PC-3 (cell line): Measurements from ENCODE around the gene NT5DC3.

Experiments used
- EZH2 ChIP-seq: fragments of 300-600 bp; sonication (generic); IDR thresholded peaks from one replicate; pipeline ENCODE4 v1.6.1; 2017; ENCODE audit warnings: antibody characterized with exemption, mild to moderate bottlenecking, low read length; ENCODE audit not compliant: unreplicated experiment
- TF ChIP-seq, protein P1 (sequence below): fragments of 300-600 bp; sonication (generic); conservative IDR thresholded peaks from 2 replicates; pipeline ENCODE4 v1.5.1; 2017; ENCODE audit warnings: antibody characterized with exemption, low read depth, mild to moderate bottlenecking, low read length

DNA sequence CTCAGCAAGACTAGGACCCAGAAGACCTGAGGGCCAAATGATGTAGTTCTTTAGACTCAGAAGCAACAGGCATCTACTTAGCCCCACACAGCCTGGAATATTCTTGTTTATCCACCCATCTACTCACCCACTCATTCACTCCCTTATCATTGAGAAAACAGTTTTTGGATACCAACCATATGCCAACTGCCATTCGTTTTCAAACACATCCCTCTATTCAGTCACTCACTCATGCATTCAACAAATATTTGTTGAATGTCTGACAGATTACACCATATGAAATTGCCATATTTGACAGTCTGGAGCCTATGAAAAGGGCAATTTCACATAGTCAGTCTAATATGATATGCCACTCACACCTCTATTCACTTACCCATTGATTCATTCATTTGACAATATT is 103.2 kb downstream of the NT5DC3 start:
- TF ChIP-seq, protein P1, sequence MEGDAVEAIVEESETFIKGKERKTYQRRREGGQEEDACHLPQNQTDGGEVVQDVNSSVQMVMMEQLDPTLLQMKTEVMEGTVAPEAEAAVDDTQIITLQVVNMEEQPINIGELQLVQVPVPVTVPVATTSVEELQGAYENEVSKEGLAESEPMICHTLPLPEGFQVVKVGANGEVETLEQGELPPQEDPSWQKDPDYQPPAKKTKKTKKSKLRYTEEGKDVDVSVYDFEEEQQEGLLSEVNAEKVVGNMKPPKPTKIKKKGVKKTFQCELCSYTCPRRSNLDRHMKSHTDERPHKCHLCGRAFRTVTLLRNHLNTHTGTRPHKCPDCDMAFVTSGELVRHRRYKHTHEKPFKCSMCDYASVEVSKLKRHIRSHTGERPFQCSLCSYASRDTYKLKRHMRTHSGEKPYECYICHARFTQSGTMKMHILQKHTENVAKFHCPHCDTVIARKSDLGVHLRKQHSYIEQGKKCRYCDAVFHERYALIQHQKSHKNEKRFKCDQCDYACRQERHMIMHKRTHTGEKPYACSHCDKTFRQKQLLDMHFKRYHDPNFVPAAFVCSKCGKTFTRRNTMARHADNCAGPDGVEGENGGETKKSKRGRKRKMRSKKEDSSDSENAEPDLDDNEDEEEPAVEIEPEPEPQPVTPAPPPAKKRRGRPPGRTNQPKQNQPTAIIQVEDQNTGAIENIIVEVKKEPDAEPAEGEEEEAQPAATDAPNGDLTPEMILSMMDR, result no peak
- TF ChIP-seq EZH2, result no peak
